H9 (cell line): ENCODE results near the gene LHFPL6. TPM values are rescaled to one million over a fixed set of nuclear protein-coding genes. Genes with fewer than 3 reads are reported as not detected.

Source experiments
- DNase-seq: peaks from one replicate; pipeline ENCODE4 v3.0.0-alpha.2; 2017
- H2AFZ ChIP-seq: one replicate; pipeline ENCODE4 v1.6.1; 2013; ENCODE audit warnings: mild to moderate bottlenecking, low read length, control low read depth, moderate library complexity
- H2AK5ac ChIP-seq: 2 replicates; pipeline ENCODE4 v1.6.1; 2013; ENCODE audit warnings: low read length, control low read depth, mixed read lengths; ENCODE audit not compliant: insufficient read length
- H2BK120ac ChIP-seq: one replicate; pipeline ENCODE4 v1.6.1; 2013; ENCODE audit warnings: low read depth, mild to moderate bottlenecking, low read length, control low read depth, inconsistent platforms; ENCODE audit not compliant: poor library complexity, severe bottlenecking
- H2BK12ac ChIP-seq: 2 replicates; pipeline ENCODE4 v1.6.1; 2013; ENCODE audit warnings: low read length, control low read depth, mixed read lengths, low read depth; ENCODE audit not compliant: insufficient read length
- H2BK15ac ChIP-seq: 2 replicates; pipeline ENCODE4 v1.6.1; 2013; ENCODE audit warnings: low read depth, low read length, control low read depth
- H2BK20ac ChIP-seq: one replicate; pipeline ENCODE4 v1.6.1; 2013; ENCODE audit warnings: low read depth, mild to moderate bottlenecking, low read length, control low read depth, inconsistent platforms; ENCODE audit not compliant: poor library complexity, severe bottlenecking
- H2BK5ac ChIP-seq: 2 replicates; pipeline ENCODE4 v1.6.1; 2013; ENCODE audit warnings: low read length, control low read depth, mixed read lengths; ENCODE audit not compliant: insufficient read length
- H3K14ac ChIP-seq: 2 replicates; pipeline ENCODE4 v1.6.1; 2013; ENCODE audit warnings: low read length, control low read depth; ENCODE audit not compliant: insufficient read depth
- H3K18ac ChIP-seq: 2 replicates; pipeline ENCODE4 v1.6.1; 2013; ENCODE audit warnings: low read depth, mild to moderate bottlenecking, mixed read lengths, low read length, control low read depth; ENCODE audit not compliant: insufficient read length
- H3K23ac ChIP-seq: 2 replicates; pipeline ENCODE4 v1.6.1; 2013; ENCODE audit warnings: low read length, control low read depth, mixed read lengths, low read depth; ENCODE audit not compliant: insufficient read length
- H3K23me2 ChIP-seq: 2 replicates; pipeline ENCODE4 v1.6.1; 2013; ENCODE audit warnings: low read depth, mild to moderate bottlenecking, mixed read lengths, low read length, control low read depth; ENCODE audit not compliant: insufficient read length, poor library complexity, severe bottlenecking
- H3K27ac ChIP-seq: 2 replicates; pipeline ENCODE4 v1.5.1; 2013; ENCODE audit warnings: low read length, control low read depth, mixed read lengths, low read depth; ENCODE audit not compliant: insufficient read length
- H3K27me3 ChIP-seq: 2 replicates; pipeline ENCODE4 v1.6.1; 2013; ENCODE audit warnings: low read length, control low read depth, inconsistent platforms; ENCODE audit not compliant: insufficient read depth
- H3K4ac ChIP-seq: 2 replicates; pipeline ENCODE4 v1.6.1; 2013; ENCODE audit warnings: low read depth, mild to moderate bottlenecking, control low read depth, inconsistent platforms, low read length, moderate library complexity
- H3K4me1 ChIP-seq: 2 replicates; pipeline ENCODE4 v1.6.1; 2013; ENCODE audit warnings: low read length, control low read depth, inconsistent platforms; ENCODE audit not compliant: insufficient read depth
- H3K4me2 ChIP-seq: 2 replicates; pipeline ENCODE4 v1.6.1; 2013; ENCODE audit warnings: low read length, control low read depth, mixed read lengths; ENCODE audit not compliant: insufficient read length, insufficient read depth
- H3K56ac ChIP-seq: 2 replicates; pipeline ENCODE4 v1.6.1; 2013; ENCODE audit warnings: low read depth, mild to moderate bottlenecking, mixed read lengths, low read length, control low read depth; ENCODE audit not compliant: insufficient read length
- H3K79me1 ChIP-seq: 2 replicates; pipeline ENCODE4 v1.6.1; 2013; ENCODE audit warnings: low read depth, mild to moderate bottlenecking, moderate library complexity, low read length, control low read depth, inconsistent platforms; ENCODE audit not compliant: insufficient read depth, poor library complexity, severe bottlenecking
- H3K79me2 ChIP-seq: 2 replicates; pipeline ENCODE4 v1.6.1; 2013; ENCODE audit warnings: low read length, control low read depth, inconsistent platforms; ENCODE audit not compliant: insufficient read depth
- H3K9ac ChIP-seq: 2 replicates; pipeline ENCODE4 v1.6.1; 2013; ENCODE audit warnings: low read length, control low read depth, mixed read lengths; ENCODE audit not compliant: insufficient read length; ENCODE audit errors: extremely low read depth
- H3K9me3 ChIP-seq: one replicate; pipeline ENCODE4 v1.6.1; 2013; ENCODE audit warnings: low read depth, low read length, inconsistent platforms; ENCODE audit not compliant: control insufficient read depth
- H3T11ph ChIP-seq: one replicate; pipeline ENCODE4 v1.6.1; 2013; ENCODE audit warnings: mild to moderate bottlenecking, low read length, control low read depth, inconsistent platforms
- H4K20me1 ChIP-seq: one replicate; pipeline ENCODE4 v1.6.1; 2013; ENCODE audit not compliant: control insufficient read depth, insufficient read length, insufficient read depth
- H4K5ac ChIP-seq: 2 replicates; pipeline ENCODE4 v1.6.1; 2013; ENCODE audit warnings: low read depth, mild to moderate bottlenecking, mixed read lengths, low read length, control low read depth; ENCODE audit not compliant: insufficient read length
- H4K8ac ChIP-seq: replicated peaks from 2 replicates; pipeline ENCODE4 v1.6.1; 2013; ENCODE audit warnings: low read length, control low read depth, mixed read lengths, low read depth; ENCODE audit not compliant: insufficient read length
- H4K91ac ChIP-seq: 2 replicates; pipeline ENCODE4 v1.6.1; 2013; ENCODE audit warnings: low read depth, mild to moderate bottlenecking, moderate library complexity, mixed read lengths, low read length, control low read depth; ENCODE audit not compliant: insufficient read length
- H3K27ac Mint-ChIP-seq, 3 experiments: 2 replicates in 2 of 3; 3 replicates in 1 of 3; pipeline ENCODE4 v1.8.0; 2020 to 2021; ENCODE audit warnings: mixed read lengths in 3 of 3, mild to moderate bottlenecking in 1 of 3, moderate library complexity in 1 of 3
- H3K27me3 Mint-ChIP-seq: 2 replicates; pipeline ENCODE4 v1.8.0; 2021; ENCODE audit warnings: low read depth, mild to moderate bottlenecking, moderate library complexity, mixed read lengths
- H3K36me3 Mint-ChIP-seq, 3 experiments: 2 replicates in 2 of 3; 3 replicates in 1 of 3; pipeline ENCODE4 v1.8.0; 2020 to 2021; ENCODE audit warnings: low read depth in 3 of 3, mixed read lengths in 3 of 3; ENCODE audit not compliant: insufficient read depth in 1 of 3
- H3K4me1 Mint-ChIP-seq, 2 experiments: 2 replicates each; pipeline ENCODE4 v1.8.0; 2020; ENCODE audit warnings: mixed read lengths in 2 of 2
- H3K4me3 Mint-ChIP-seq, 2 experiments: 2 replicates in 1 of 2; 3 replicates in 1 of 2; pipeline ENCODE4 v1.8.0; 2020 to 2021; ENCODE audit warnings: mild to moderate bottlenecking in 2 of 2, mixed read lengths in 2 of 2, moderate library complexity in 1 of 2
- H3K9me3 Mint-ChIP-seq, 2 experiments: 2 replicates in 1 of 2; 3 replicates in 1 of 2; pipeline ENCODE4 v1.8.0; 2020; ENCODE audit warnings: mild to moderate bottlenecking in 2 of 2, mixed read lengths in 2 of 2, moderate library complexity in 1 of 2
- WGBS: extraction: QIAGEN DNeasy Blood & Tissue Kit; methylation state at CpG from one replicate; pipeline ENCODE4 v1.1.7; 2013; ENCODE audit warnings: missing lambda C conversion rate, low lambda C conversion rate, mixed read lengths; ENCODE audit not compliant: insufficient read length; ENCODE audit errors: extremely low coverage; 5-methylcytosine and 5-hydroxymethylcytosine counted together
- total RNA-seq: library from RNA; stranded (reverse); gene quantifications from 2 replicates; pipeline ENCODE4 v1.2.1, GENCODE V29; 2021
- TF ChIP-seq, protein P1 (sequence below): fragments of 200-600 bp; sonication (generic); conservative IDR thresholded peaks from 3 replicates; pipeline ENCODE4 v1.8.0; 2021; ENCODE audit warnings: antibody characterized with exemption, mild to moderate bottlenecking

The LHFPL6 gene
- total RNA-seq, 1 experiment from 2014 or later = 3.5 TPM

DNA sequence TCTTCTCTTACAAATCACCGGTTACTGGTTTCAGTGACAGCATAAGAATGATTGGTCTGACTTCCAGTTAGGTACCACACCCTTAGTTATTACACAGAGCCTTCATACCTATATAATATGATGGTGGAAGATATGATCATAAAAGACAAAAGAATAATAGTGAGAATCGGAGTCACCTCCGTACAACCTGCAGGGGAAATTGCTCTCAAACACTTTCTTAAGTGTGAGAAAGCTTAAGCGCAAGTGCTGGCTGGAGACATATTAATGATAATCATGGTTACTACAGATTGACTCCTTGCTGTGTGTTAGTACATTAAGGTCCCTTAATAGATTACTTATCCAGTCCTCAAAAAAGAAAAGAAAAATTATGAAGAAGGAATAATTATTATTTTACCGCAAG is 1.8 kb upstream of the LHFPL6 start:
- H2BK5ac ChIP-seq = no peak overlapping the region
- Mint-ChIP-seq H3K36me3 (no peaks in the 10 kb centered on the region), H3K27me3 (peaks cover 79% of the 10 kb centered on the region), H3K27ac (no peak overlapping the region), H3K4me3 (no peak overlapping the region), H3K9me3 (no peaks in the 10 kb centered on the region; a peak in 1 of 5 replicates), H3K4me1 (peaks cover 18 to 22% of the 10 kb centered on the region in 2 experiments)
- no peak overlapping the region for H2BK12ac ChIP-seq
- no peak overlapping the region for H4K5ac ChIP-seq
- no peak overlapping the region for H2BK20ac ChIP-seq
- no peak overlapping the region for H2BK120ac ChIP-seq
- WGBS = no CpG with 5 or more reads among the region's 5 CpGs
- H3K9ac ChIP-seq = no peak overlapping the region
- peaks cover 3% of the 10 kb centered on the region; the same call in 1 of the 2 replicates for H3K27me3 ChIP-seq
- no peak overlapping the region for H4K8ac ChIP-seq
- no peaks in the 10 kb centered on the region for H3K79me1 ChIP-seq
- no peaks in the 10 kb centered on the region for H4K20me1 ChIP-seq
- H3K14ac ChIP-seq = no peak overlapping the region
- peaks cover 2% of the 10 kb centered on the region; the same call in 1 of the 2 replicates for H3K4me1 ChIP-seq
- no peak overlapping the region for H3K27ac ChIP-seq
- no peaks in the 10 kb centered on the region for H3K79me2 ChIP-seq
- H2AK5ac ChIP-seq = no peak overlapping the region
- H4K91ac ChIP-seq = no peak overlapping the region
- no peak overlapping the region for H3K4me2 ChIP-seq
- no peak overlapping the region for H3K18ac ChIP-seq
- peaks cover 9% of the 10 kb centered on the region for H3K23me2 ChIP-seq
- no peaks in the 10 kb centered on the region for H3K9me3 ChIP-seq
- H3K23ac ChIP-seq = no peak overlapping the region
- TF ChIP-seq, protein P1, sequence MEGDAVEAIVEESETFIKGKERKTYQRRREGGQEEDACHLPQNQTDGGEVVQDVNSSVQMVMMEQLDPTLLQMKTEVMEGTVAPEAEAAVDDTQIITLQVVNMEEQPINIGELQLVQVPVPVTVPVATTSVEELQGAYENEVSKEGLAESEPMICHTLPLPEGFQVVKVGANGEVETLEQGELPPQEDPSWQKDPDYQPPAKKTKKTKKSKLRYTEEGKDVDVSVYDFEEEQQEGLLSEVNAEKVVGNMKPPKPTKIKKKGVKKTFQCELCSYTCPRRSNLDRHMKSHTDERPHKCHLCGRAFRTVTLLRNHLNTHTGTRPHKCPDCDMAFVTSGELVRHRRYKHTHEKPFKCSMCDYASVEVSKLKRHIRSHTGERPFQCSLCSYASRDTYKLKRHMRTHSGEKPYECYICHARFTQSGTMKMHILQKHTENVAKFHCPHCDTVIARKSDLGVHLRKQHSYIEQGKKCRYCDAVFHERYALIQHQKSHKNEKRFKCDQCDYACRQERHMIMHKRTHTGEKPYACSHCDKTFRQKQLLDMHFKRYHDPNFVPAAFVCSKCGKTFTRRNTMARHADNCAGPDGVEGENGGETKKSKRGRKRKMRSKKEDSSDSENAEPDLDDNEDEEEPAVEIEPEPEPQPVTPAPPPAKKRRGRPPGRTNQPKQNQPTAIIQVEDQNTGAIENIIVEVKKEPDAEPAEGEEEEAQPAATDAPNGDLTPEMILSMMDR = no peak
- no peak for DNase-seq
- no peak overlapping the region for H2BK15ac ChIP-seq
- H3K56ac ChIP-seq = no peak overlapping the region
- no peak overlapping the region for H2AFZ ChIP-seq
- no peak overlapping the region for H3K4ac ChIP-seq
- no peak overlapping the region for H3T11ph ChIP-seq
